ENCODE measurements around the gene RPL37. TPM values are rescaled to one million over a fixed set of nuclear protein-coding genes. Genes with fewer than 3 reads are reported as not detected.

RPL37 gene
- total RNA-seq, 4 donors from 2014 or later: 54.4 to 499 (median 123) TPM

DNA sequence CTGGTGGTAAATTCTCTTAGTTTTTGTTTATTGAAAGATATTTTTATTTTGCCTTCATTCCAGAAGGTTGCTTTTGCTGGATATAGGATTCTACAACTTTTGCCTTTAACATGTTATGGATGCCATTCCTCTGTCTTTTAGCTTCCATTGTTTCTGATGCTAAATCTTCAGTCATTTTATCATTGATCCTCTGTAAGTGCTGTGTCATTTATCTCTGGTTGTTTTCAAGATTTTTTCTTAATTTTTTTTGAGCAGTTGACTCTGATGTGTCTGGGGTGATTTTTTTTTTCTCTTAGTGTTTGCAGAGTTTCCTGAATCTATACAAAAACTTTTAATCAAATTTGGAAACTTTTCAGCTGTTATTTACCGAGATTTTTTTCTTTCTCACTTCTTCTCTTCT, 12.5 kb upstream of the RPL37 start:
- H3K27ac ChIP-seq: no peak overlapping the region
- H3K27me3 ChIP-seq: no peaks in the 10 kb centered on the region
- H3K4me1 ChIP-seq: peaks cover 5 to 9% of the 10 kb centered on the region in 2 donors
- intact Hi-C loops (cut with DNase I): no loop called here
- no peaks in the 10 kb centered on the region for H3K9me3 ChIP-seq
- peaks cover 0 to 4% of the 10 kb centered on the region in 2 donors for H3K36me3 ChIP-seq
- TF ChIP-seq, protein P1, sequence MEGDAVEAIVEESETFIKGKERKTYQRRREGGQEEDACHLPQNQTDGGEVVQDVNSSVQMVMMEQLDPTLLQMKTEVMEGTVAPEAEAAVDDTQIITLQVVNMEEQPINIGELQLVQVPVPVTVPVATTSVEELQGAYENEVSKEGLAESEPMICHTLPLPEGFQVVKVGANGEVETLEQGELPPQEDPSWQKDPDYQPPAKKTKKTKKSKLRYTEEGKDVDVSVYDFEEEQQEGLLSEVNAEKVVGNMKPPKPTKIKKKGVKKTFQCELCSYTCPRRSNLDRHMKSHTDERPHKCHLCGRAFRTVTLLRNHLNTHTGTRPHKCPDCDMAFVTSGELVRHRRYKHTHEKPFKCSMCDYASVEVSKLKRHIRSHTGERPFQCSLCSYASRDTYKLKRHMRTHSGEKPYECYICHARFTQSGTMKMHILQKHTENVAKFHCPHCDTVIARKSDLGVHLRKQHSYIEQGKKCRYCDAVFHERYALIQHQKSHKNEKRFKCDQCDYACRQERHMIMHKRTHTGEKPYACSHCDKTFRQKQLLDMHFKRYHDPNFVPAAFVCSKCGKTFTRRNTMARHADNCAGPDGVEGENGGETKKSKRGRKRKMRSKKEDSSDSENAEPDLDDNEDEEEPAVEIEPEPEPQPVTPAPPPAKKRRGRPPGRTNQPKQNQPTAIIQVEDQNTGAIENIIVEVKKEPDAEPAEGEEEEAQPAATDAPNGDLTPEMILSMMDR (IDR thresholded peaks at IDR 0.05): no peak
- no peak for TF ChIP-seq POLR2A (IDR thresholded peaks at IDR 0.05)
- no peak for DNase-seq
- H3K4me3 ChIP-seq (replicated peaks in 1 of 3): no peak overlapping the region
- WGBS, 2 donors: 85 to 95% methylated on average over 1 of the region's 1 CpG

DNA sequence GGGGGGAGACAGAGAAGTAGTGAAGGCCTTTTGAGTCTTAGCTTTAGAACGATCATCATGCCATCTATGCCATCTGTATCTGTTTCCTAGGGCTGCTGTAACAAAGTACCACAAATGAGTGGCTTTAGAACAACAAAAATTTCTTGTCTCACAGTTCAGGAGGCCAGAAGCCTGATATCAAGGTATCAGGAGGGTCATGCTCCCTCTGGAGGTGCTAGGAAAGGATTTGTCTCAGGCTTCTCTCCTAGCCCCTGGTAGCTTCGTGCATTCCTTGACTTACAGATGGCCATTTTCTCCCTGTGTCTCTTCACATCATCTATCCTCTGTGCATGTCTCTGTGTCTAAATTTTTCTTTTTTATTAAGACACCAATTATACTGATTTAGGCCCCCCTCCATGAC, 11.3 kb upstream of the RPL37 start:
- H3K27ac ChIP-seq: no peak overlapping the region
- H3K9me3 ChIP-seq: no peaks in the 10 kb centered on the region
- H3K4me1 ChIP-seq: peaks cover 9 to 13% of the 10 kb centered on the region in 2 donors
- no peak for DNase-seq
- 88 to 89% methylated on average over 2 of the region's 2 CpGs for WGBS, 2 donors
- H3K27me3 ChIP-seq: no peaks in the 10 kb centered on the region
- intact Hi-C loops (cut with DNase I): no loop called here
- H3K36me3 ChIP-seq: no peaks in the 10 kb centered on the region
- no peak for TF ChIP-seq POLR2A (IDR thresholded peaks at IDR 0.05)
- TF ChIP-seq, protein P1 (IDR thresholded peaks at IDR 0.05): no peak
- no peak overlapping the region for H3K4me3 ChIP-seq (replicated peaks in 1 of 3)

DNA sequence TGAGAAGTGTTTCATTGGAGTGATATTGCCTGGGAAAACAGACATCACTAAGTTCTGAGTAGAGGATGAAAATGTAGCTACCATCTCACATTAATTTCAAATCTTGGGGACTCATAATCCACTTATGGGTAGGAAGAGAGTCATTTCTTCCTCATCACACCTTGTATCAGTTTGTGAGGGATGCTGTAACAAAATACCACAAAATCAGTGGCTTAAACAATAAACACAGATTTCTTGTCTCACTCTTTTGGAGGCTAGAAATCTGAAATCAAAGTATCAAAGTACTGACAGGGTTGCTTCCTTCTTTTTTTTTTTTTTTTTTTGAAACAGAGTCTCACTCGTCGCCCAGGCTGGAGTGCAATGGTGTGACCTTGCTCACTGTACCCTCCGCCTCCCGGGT, 9.5 kb upstream of the RPL37 start:
- H3K36me3 ChIP-seq: no peaks in the 10 kb centered on the region
- H3K27me3 ChIP-seq: no peaks in the 10 kb centered on the region
- intact Hi-C loops (cut with DNase I): no loop called here
- H3K4me3 ChIP-seq (replicated peaks in 1 of 3): no peak overlapping the region
- DNase-seq: no peak
- no peak for TF ChIP-seq POLR2A (IDR thresholded peaks at IDR 0.05)
- TF ChIP-seq, protein P1 (IDR thresholded peaks at IDR 0.05): no peak
- no peaks in the 10 kb centered on the region for H3K9me3 ChIP-seq
- 95 to 100% methylated on average over 4 of the region's 4 CpGs for WGBS, 2 donors
- no peak overlapping the region for H3K27ac ChIP-seq
- H3K4me1 ChIP-seq: peaks cover 13% of the 10 kb centered on the region in 2 donors

DNA sequence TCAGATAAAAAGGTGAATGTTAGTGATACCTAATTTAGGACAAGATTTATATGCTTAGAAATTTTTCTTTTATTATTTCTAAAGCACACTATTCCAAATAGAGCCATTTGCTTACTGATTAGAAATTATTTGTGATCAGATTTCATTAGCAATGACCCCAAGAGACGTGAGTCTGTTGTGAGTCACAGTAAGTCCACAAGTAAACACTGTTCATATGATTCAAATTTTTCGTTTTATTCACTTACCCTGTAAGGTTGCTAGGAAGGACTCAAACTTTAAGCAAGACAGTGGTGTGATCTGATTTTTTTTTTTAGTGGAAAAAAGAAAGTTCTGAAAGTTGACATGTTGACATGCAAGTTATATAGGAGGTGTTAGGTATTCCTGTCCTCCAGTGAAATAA, 7.3 kb upstream of the RPL37 start:
- Histone ChIP-seq H3K36me3 (no peaks in the 10 kb centered on the region), H3K27me3 (no peaks in the 10 kb centered on the region), H3K4me3 (replicated peaks in 1 of 3) (peak overlapping the region in 1 of 3 donors; percentile 27), H3K27ac (peak overlapping the region in 2 of 3 donors; percentile 84 to 86), H3K4me1 (peaks cover 13% of the 10 kb centered on the region in 2 donors), H3K9me3 (no peaks in the 10 kb centered on the region)
- intact Hi-C loops (cut with DNase I): no loop called here
- no peak for DNase-seq
- 58 to 78% methylated on average over 2 of the region's 2 CpGs for WGBS, 2 donors
- TF ChIP-seq, protein P1 (IDR thresholded peaks at IDR 0.05): no peak
- TF ChIP-seq POLR2A (IDR thresholded peaks at IDR 0.05): no peak

DNA sequence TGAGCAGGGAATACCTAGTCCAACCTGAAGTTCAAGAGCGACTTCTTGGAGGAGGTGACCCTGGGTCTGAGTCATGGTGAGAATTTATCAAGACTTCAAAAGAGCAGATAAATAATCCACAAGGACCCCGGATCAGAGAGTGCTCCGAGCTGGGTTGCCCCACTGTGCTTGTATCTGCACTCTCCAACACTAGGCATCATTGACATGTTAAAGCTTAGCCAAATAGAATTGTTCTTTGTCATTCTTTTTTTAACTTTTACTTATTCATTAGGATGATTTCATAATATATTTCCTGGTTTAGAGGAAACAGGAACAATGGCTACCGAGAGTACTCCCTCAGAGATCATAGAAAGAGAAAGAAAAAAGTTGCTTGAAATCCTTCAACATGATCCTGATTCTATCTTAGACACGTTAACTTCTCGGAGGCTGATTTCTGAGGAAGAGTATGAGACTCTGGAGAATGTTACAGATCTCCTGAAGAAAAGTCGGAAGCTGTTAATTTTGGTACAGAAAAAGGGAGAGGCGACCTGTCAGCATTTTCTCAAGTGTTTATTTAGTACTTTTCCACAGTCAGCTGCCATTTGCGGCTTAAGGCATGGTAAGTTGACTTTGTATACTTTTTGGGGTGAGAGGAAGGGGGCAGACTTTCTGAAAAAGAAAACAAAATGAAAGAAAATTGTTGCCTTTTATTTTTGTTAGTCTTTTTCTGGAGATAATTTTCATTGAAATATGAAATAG, 6.2 kb upstream of the RPL37 start, which contains the start of gene CARD6:
Gene CARD6 (plus strand): TSS at position 300 of the 738 bp plus-strand sequence. CDS start 16 bp downstream, at position 316.
- peaks cover 13 to 16% of the 10 kb centered on the region in 2 donors for H3K4me1 ChIP-seq
- no peaks in the 10 kb centered on the region for H3K27me3 ChIP-seq
- no peaks in the 10 kb centered on the region for H3K36me3 ChIP-seq
- TF ChIP-seq, protein P1 (IDR thresholded peaks at IDR 0.05): no peak
- TF ChIP-seq POLR2A (IDR thresholded peaks at IDR 0.05): peak in 1 of 2 donors; percentile 53
- peak within 1 kb of the TSS in 2 of 3 donors; percentile 11 to 27 for H3K4me3 ChIP-seq (replicated peaks in 1 of 3)
- peak within 1 kb of the TSS; percentile 84 to 95 (median 86) for H3K27ac ChIP-seq
- peak in 1 of 2 donors; percentile 14 for DNase-seq
- 22 to 25% methylated on average over 9 of the region's 9 CpGs for WGBS, 2 donors
- intact Hi-C loops (cut with DNase I): no loop called here
- no peaks in the 10 kb centered on the region for H3K9me3 ChIP-seq
